HG03039 (cell line): Measurements from ENCODE around the gene DSTYK.
A peak's percentile ranks its signal among the peaks of the same experiment; 100 is the strongest.
"Not testable (repeated sequence)": the region's sequence is repeated elsewhere in the genome, so short reads cannot be mapped to it uniquely, and the experiment has no call there.

Source experiments
- ATAC-seq: cut with Tn5 transposase; IDR thresholded peaks from one replicate; pipeline ENCODE4 v1.9.1; 2021; ENCODE audit warnings: mild to moderate bottlenecking, moderate library complexity; ENCODE audit not compliant: unreplicated experiment

DSTYK gene

GRCh38 chr1:205217418-205217817, 5.9 kb upstream of the DSTYK start:
- ATAC-seq, result no peak

GRCh38 chr1:205216588-205216987, 5.1 kb upstream of the DSTYK start:
- no peak for ATAC-seq

- no peak for ATAC-seq
Observed at GRCh38 chr1:205214756-205215155, 3.3 kb upstream of the DSTYK start.

GRCh38 chr1:205211839-205212536, 486 bp upstream of the DSTYK start:
- peak; percentile 29 for ATAC-seq

- no peak for ATAC-seq
Observed at GRCh38 chr1:205210756-205211168, 740 bp downstream of the DSTYK start.

GRCh38 chr1:205208811-205209210, 2.7 kb downstream of the DSTYK start:
- ATAC-seq, result no peak

- no peak for ATAC-seq
Observed at GRCh38 chr1:205205055-205205454, 6.4 kb downstream of the DSTYK start.

- ATAC-seq, result no peak
Observed at GRCh38 chr1:205204552-205204951, 7.0 kb downstream of the DSTYK start.

- no peak for ATAC-seq
Observed at GRCh38 chr1:205199931-205200299, 11.6 kb downstream of the DSTYK start.

GRCh38 chr1:205199090-205199930, 12.2 kb downstream of the DSTYK start:
- ATAC-seq, result no peak

- no peak for ATAC-seq
Observed at GRCh38 chr1:205192287-205192686, 19.2 kb downstream of the DSTYK start.

- ATAC-seq, result no peak
Observed at GRCh38 chr1:205191622-205192021, 19.9 kb downstream of the DSTYK start.

- ATAC-seq, result no peak
Observed at GRCh38 chr1:205190845-205191577, 20.5 kb downstream of the DSTYK start.

GRCh38 chr1:205189131-205189530, 22.4 kb downstream of the DSTYK start:
- no peak for ATAC-seq

GRCh38 chr1:205188596-205188995, 22.9 kb downstream of the DSTYK start:
- ATAC-seq, result no peak

GRCh38 chr1:205188098-205188497, 23.4 kb downstream of the DSTYK start:
- no peak for ATAC-seq

- ATAC-seq, result no peak
Observed at GRCh38 chr1:205187420-205187819, 24.1 kb downstream of the DSTYK start.

- ATAC-seq, result no peak
Observed at GRCh38 chr1:205186191-205186590, 25.3 kb downstream of the DSTYK start.

- no peak for ATAC-seq
Observed at GRCh38 chr1:205183676-205184335, 27.7 kb downstream of the DSTYK start.

GRCh38 chr1:205182930-205183329, 28.6 kb downstream of the DSTYK start:
- no peak for ATAC-seq

- ATAC-seq, result not testable (repeated sequence)
Observed at GRCh38 chr1:205180331-205180730, 31.2 kb downstream of the DSTYK start.
